Measurements from ENCODE around the gene CAPG. TPM values are rescaled to one million over a fixed set of nuclear protein-coding genes. Genes with fewer than 3 reads are reported as not detected.

The CAPG gene
- total RNA-seq, 2 experiments from 2014 or later = 299 to 387 TPM

DNA sequence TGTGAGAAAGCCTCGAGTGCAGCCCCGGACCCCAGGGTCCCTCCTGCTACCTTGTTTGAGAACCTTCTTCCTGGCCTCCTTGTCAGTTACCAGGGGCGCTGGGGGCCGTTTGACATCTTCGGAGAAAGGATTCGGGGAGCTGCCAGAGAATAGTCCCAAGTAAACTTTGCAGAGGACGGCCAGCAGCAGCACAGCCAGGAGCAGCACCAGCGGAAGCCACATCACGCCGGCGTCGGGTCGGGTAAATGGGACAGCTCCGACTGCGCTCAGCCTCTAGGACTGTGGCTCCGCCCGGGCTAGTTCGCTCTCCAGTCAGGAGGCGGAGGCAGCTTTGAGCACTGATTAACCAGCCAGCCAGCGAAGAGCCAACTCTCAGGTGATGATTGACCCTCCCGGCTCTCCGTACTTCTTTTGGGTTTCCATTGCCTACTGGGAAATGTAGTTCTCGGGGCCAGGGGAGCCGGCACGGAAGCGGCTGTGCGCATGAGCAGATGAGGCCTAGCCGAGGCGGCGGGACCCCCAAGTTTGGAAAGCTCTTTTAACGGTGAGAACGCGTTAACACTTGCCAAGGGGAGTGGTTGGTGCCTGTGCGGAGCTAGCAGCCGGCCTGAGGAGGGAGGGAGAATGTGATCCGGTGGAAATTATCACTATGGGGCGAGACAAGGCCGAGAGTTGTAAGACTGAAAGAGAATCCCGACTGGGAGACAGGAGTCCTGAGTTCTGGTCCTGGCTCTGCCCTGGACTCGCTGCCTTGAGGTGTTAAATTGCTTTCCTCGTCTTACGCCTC lies 55.7 kb downstream of the CAPG start, which contains the start of the genes ELMOD3 and RETSAT:
ELMOD3 (plus strand) TSS at position 484 of the 787 bp plus-strand sequence. CDS start 2,430 bp downstream, outside the sequence.
RETSAT (minus strand) TSS at position 243 of the 787 bp plus-strand sequence; CDS start at position 222, 21 bp downstream.
- H3K27ac Mint-ChIP-seq = peak within 1 kb of the TSS; percentile 96
- ChIA-PET POLR2A (interaction anchor here (0.7 to 1.6 kb wide), 3 partner anchors 20 to 206 kb away, joined by 3 to 4 read pairs (median 3); no protein-coding TSS in a partner anchor), CTCF (interaction anchor here (0.9 to 5.1 kb wide), 7 partner anchors 11 to 1114 kb away, joined by 3 to 27 read pairs (median 4); partner anchors contain the start of gene TGOLN2)
- H3K4me1 Mint-ChIP-seq = peaks cover 46% of the 10 kb centered on the region
- peak; percentile 100 for DNase-seq
- peaks cover 33% of the 10 kb centered on the region for H3K36me3 Mint-ChIP-seq (ENCODE audit: low read depth)
- no peaks in the 10 kb centered on the region for H3K9me3 Mint-ChIP-seq
- H3K4me3 Mint-ChIP-seq = peak within 1 kb of the TSS; percentile 96
- H3K27me3 Mint-ChIP-seq = no peaks in the 10 kb centered on the region

DNA sequence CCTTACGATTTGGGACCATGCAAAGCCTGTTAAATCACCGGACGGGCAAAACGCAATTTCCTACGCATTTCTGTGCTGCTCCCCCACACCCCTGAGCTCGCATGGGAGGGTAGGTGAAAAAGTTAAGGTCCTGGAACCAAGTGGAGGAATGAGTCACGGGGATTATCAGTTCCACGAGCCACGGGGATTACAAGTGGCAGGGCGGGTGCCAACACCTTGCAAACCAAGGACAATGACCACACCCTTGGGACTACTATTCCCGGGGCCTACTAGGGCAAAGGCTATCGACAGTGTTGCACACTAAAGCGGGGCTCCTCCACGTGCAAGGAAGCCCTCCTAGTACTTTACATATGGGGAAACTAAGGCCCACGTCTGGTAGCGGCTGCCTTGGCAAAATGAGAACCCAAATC lies 56.3 kb downstream of the CAPG start:
- no peaks in the 10 kb centered on the region for H3K9me3 Mint-ChIP-seq

DNA sequence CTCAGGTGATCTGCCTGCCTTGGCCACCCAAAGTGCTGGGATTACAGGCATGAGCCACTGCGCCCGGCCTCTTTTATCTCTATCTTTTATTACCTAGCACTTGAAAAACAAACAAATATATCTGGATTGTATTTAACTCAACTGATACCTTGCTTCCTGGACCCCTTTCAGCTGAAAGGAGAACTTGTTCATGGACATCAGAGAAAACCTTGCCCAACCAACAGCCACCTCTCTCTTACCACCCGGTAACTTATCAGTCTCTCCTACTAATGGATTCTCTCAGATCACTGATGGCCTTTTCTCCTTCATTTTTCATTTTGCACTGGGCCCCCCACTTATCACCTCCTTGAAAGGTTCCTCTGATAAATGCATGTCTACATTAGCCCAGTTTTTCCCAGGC lies 62.6 kb downstream of the CAPG start:
- Mint-ChIP-seq H3K4me1 (peaks cover 9% of the 10 kb centered on the region), H3K27me3 (no peaks in the 10 kb centered on the region), H3K36me3 (ENCODE audit: low read depth) (peaks cover 29% of the 10 kb centered on the region), H3K4me3 (no peak overlapping the region), H3K9me3 (no peaks in the 10 kb centered on the region), H3K27ac (no peak overlapping the region)
- POLR2A ChIA-PET = no interaction called here
- CTCF ChIA-PET = interaction anchor here (1.3 kb wide), 1 partner anchor 9 kb away, joined by 4 read pairs; no protein-coding TSS in a partner anchor
- DNase-seq = no peak

More for the DNA sequence above, 56.3 kb downstream of the CAPG start:
- H3K36me3 Mint-ChIP-seq (ENCODE audit: low read depth) = peaks cover 34% of the 10 kb centered on the region
- DNase-seq = peak; percentile 17
- H3K4me3 Mint-ChIP-seq = peak overlapping the region; percentile 96
- peaks cover 44% of the 10 kb centered on the region for H3K4me1 Mint-ChIP-seq
- peak overlapping the region; percentile 96 for H3K27ac Mint-ChIP-seq
- POLR2A ChIA-PET = interaction anchor here (0.6 to 1.6 kb wide), 3 partner anchors 20 to 207 kb away, joined by 3 to 4 read pairs (median 4); no protein-coding TSS in a partner anchor
- CTCF ChIA-PET = interaction anchor here (0.9 to 5.1 kb wide), 6 partner anchors 12 to 1114 kb away, joined by 3 to 27 read pairs (median 4); partner anchors contain the start of gene TGOLN2
- H3K27me3 Mint-ChIP-seq = no peaks in the 10 kb centered on the region

Other genes starting within 250 kb of the CAPG start
- 100 to 1,000 TPM; 127 to 130 TPM for gene TGOLN2, start 82.4 kb downstream of the CAPG start, total RNA-seq
- gene RETSAT, start 55.8 kb downstream of the CAPG start, total RNA-seq = 10 to 100 TPM; 24.7 to 24.9 TPM
- gene ELMOD3, start 55.6 kb downstream of the CAPG start, total RNA-seq = 10 to 100 TPM; 19.4 to 22.1 TPM
- gene SH2D6, start 8.3 kb upstream of the CAPG start, total RNA-seq = under 1 TPM; 0.10 to 0.77 TPM
- 100 to 1,000 TPM; 263 to 269 TPM for gene MAT2A, start 128.8 kb upstream of the CAPG start, total RNA-seq
- 10 to 100 TPM; 20.8 to 22.8 TPM for gene GGCX, start 151.1 kb upstream of the CAPG start, total RNA-seq
- gene VAMP8, start 167.2 kb upstream of the CAPG start, total RNA-seq = 100 to 1,000 TPM; 131 to 149 TPM
- 10 to 100 TPM; 61.5 to 67.4 TPM for gene VAMP5, start 174.1 kb upstream of the CAPG start, total RNA-seq
- 100 to 1,000 TPM in 1 of 2 experiments, 10 to 100 TPM in 1; 89.7 to 106 TPM for gene RNF181, start 185.4 kb upstream of the CAPG start, total RNA-seq
- 1 to 10 TPM; 1.5 to 1.7 TPM for gene TMEM150A, start 192.3 kb upstream of the CAPG start, total RNA-seq
- 10 to 100 TPM; 46.1 to 55.3 TPM for gene C2orf68, start 201.7 kb upstream of the CAPG start, total RNA-seq
- 10 to 100 TPM; 71.9 to 77.0 TPM for gene USP39, start 205.8 kb upstream of the CAPG start, total RNA-seq